Nephron progenitor cell (in vitro differentiated cells): ENCODE data around the gene CEACAM8.
"Not testable (repeated sequence)": the region's sequence is repeated elsewhere in the genome, so short reads cannot be mapped to it uniquely, and the experiment has no call there.

Experiments used
- DNase-seq: peaks from one replicate; pipeline ENCODE4 v3.0.0; 2021
- H3K27ac Mint-ChIP-seq: 2 replicates; pipeline ENCODE4 v1.8.0; 2021; ENCODE audit warnings: mild to moderate bottlenecking, moderate library complexity, mixed read lengths
- H3K27me3 Mint-ChIP-seq: 2 replicates; pipeline ENCODE4 v1.8.0; 2021; ENCODE audit warnings: mild to moderate bottlenecking, low read depth, mixed read lengths; ENCODE audit not compliant: poor library complexity
- H3K36me3 Mint-ChIP-seq: 2 replicates; pipeline ENCODE4 v1.8.0; 2021; ENCODE audit warnings: low read depth, mixed read lengths
- H3K4me1 Mint-ChIP-seq: 2 replicates; pipeline ENCODE4 v1.8.0; 2021; ENCODE audit warnings: mixed read lengths
- H3K4me3 Mint-ChIP-seq: 2 replicates; pipeline ENCODE4 v1.8.0; 2021; ENCODE audit warnings: mild to moderate bottlenecking, moderate library complexity, mixed read lengths
- H3K9me3 Mint-ChIP-seq: 2 replicates; pipeline ENCODE4 v1.8.0; 2021; ENCODE audit warnings: mild to moderate bottlenecking, moderate library complexity, mixed read lengths
- CTCF ChIP-seq: fragments of 200-600 bp; sonication (generic); IDR thresholded peaks from 2 replicates; pipeline ENCODE4 v1.5.0; 2021; ENCODE audit warnings: antibody characterized with exemption

CEACAM8 gene

GRCh38 chr19:42628411-42629140, 33.9 kb upstream of the CEACAM8 start:
- Mint-ChIP-seq H3K36me3 (no peaks in the 10 kb centered on the region), H3K27ac (no peak overlapping the region), H3K4me1 (no peaks in the 10 kb centered on the region), H3K4me3 (no peak overlapping the region), H3K9me3 (peaks cover 79% of the 10 kb centered on the region), H3K27me3 (peaks cover 14% of the 10 kb centered on the region)
- no peak for TF ChIP-seq CTCF
- DNase-seq = no peak

- DNase-seq = no peak
- H3K36me3 Mint-ChIP-seq = no peaks in the 10 kb centered on the region
- peaks cover 10% of the 10 kb centered on the region for H3K27me3 Mint-ChIP-seq
- peaks cover 73% of the 10 kb centered on the region for H3K9me3 Mint-ChIP-seq
- no peak overlapping the region for H3K4me3 Mint-ChIP-seq
- H3K27ac Mint-ChIP-seq = no peak overlapping the region
- no peaks in the 10 kb centered on the region for H3K4me1 Mint-ChIP-seq
- TF ChIP-seq CTCF = no peak
Observed at GRCh38 chr19:42627916-42628315, 33.2 kb upstream of the CEACAM8 start.

GRCh38 chr19:42626181-42626580, 31.5 kb upstream of the CEACAM8 start:
- DNase-seq = no peak
- Mint-ChIP-seq H3K4me1 (no peaks in the 10 kb centered on the region), H3K27me3 (peaks cover 2% of the 10 kb centered on the region), H3K4me3 (no peak overlapping the region), H3K9me3 (peaks cover 60% of the 10 kb centered on the region), H3K27ac (no peak overlapping the region), H3K36me3 (no peaks in the 10 kb centered on the region)
- no peak for TF ChIP-seq CTCF

GRCh38 chr19:42619271-42619670, 24.5 kb upstream of the CEACAM8 start:
- H3K27ac Mint-ChIP-seq = no peak overlapping the region
- TF ChIP-seq CTCF = no peak
- no peak overlapping the region for H3K4me3 Mint-ChIP-seq
- H3K27me3 Mint-ChIP-seq = peaks cover 7% of the 10 kb centered on the region
- no peaks in the 10 kb centered on the region for H3K4me1 Mint-ChIP-seq
- DNase-seq = no peak
- H3K9me3 Mint-ChIP-seq = peaks cover 23% of the 10 kb centered on the region
- no peaks in the 10 kb centered on the region for H3K36me3 Mint-ChIP-seq

GRCh38 chr19:42613666-42614065, 18.9 kb upstream of the CEACAM8 start:
- Mint-ChIP-seq H3K27ac (no peak overlapping the region), H3K36me3 (no peaks in the 10 kb centered on the region), H3K4me3 (no peak overlapping the region), H3K9me3 (peaks cover 51% of the 10 kb centered on the region), H3K27me3 (no peaks in the 10 kb centered on the region), H3K4me1 (no peaks in the 10 kb centered on the region)
- TF ChIP-seq CTCF = no peak
- no peak for DNase-seq

- not testable (repeated sequence) for H3K4me3 Mint-ChIP-seq, H3K27me3 Mint-ChIP-seq, DNase-seq, H3K27ac Mint-ChIP-seq, H3K4me1 Mint-ChIP-seq, H3K36me3 Mint-ChIP-seq
- H3K9me3 Mint-ChIP-seq = peaks cover 61% of the 10 kb centered on the region
Observed at GRCh38 chr19:42610401-42610915, 15.7 kb upstream of the CEACAM8 start.
